Islet of Langerhans (tissue), 1 donor: ENCODE data around the gene RXFP2.
A peak's percentile ranks its signal among the peaks of the same experiment; 100 is the strongest.

Experiments
- FAIRE-seq: peaks from one replicate; lab custom pipeline; 2011; peaks lifted over from hg19 to GRCh38; lab: Jason Lieb, UNC

RXFP2 gene

GRCh38 chr13:31739226-31739625, at the start of gene RXFP2:
TSS of gene RXFP2 (plus strand) at chr13:31739526. CDS start at chr13:31739613, 87 bp downstream.
- FAIRE-seq, result no peak

- no peak for FAIRE-seq
Measured at GRCh38 chr13:31697290-31697689, 42.0 kb upstream of the RXFP2 start.

GRCh38 chr13:31699650-31700049, 39.7 kb upstream of the RXFP2 start:
- FAIRE-seq, result no peak

GRCh38 chr13:31703780-31704179, 35.5 kb upstream of the RXFP2 start:
- no peak for FAIRE-seq

- FAIRE-seq, result no peak
Measured at GRCh38 chr13:31706105-31706504, 33.2 kb upstream of the RXFP2 start.

- FAIRE-seq, result no peak
Measured at GRCh38 chr13:31717583-31717982, 21.7 kb upstream of the RXFP2 start.

- no peak for FAIRE-seq
Measured at GRCh38 chr13:31719214-31719613, 20.1 kb upstream of the RXFP2 start.

GRCh38 chr13:31722673-31723072, 16.7 kb upstream of the RXFP2 start:
- FAIRE-seq, result no peak

- FAIRE-seq, result no peak
Measured at GRCh38 chr13:31725841-31726240, 13.5 kb upstream of the RXFP2 start.

- no peak for FAIRE-seq
Measured at GRCh38 chr13:31731921-31732320, 7.4 kb upstream of the RXFP2 start.

- no peak for FAIRE-seq
Measured at GRCh38 chr13:31733066-31733465, 6.3 kb upstream of the RXFP2 start.

- no peak for FAIRE-seq
Measured at GRCh38 chr13:31733647-31734046, 5.7 kb upstream of the RXFP2 start.

- FAIRE-seq, result peak; percentile 90
Measured at GRCh38 chr13:31742097-31742734, 2.9 kb downstream of the RXFP2 start.

GRCh38 chr13:31747291-31747690, 8.0 kb downstream of the RXFP2 start:
- no peak for FAIRE-seq

- no peak for FAIRE-seq
Measured at GRCh38 chr13:31747966-31748365, 8.6 kb downstream of the RXFP2 start.

- no peak for FAIRE-seq
Measured at GRCh38 chr13:31749929-31750328, 10.6 kb downstream of the RXFP2 start.

GRCh38 chr13:31755211-31755610, 15.9 kb downstream of the RXFP2 start:
- FAIRE-seq, result no peak

- no peak for FAIRE-seq
Measured at GRCh38 chr13:31755803-31756212, 16.5 kb downstream of the RXFP2 start.

GRCh38 chr13:31756346-31756745, 17.0 kb downstream of the RXFP2 start:
- FAIRE-seq, result no peak

- FAIRE-seq, result no peak
Measured at GRCh38 chr13:31761951-31762350, 22.6 kb downstream of the RXFP2 start.

- FAIRE-seq, result no peak
Measured at GRCh38 chr13:31764556-31764955, 25.2 kb downstream of the RXFP2 start.

GRCh38 chr13:31765138-31765785, 25.9 kb downstream of the RXFP2 start:
- FAIRE-seq, result no peak

GRCh38 chr13:31767175-31767900, 28.0 kb downstream of the RXFP2 start:
- FAIRE-seq, result no peak

GRCh38 chr13:31768351-31768750, 29.0 kb downstream of the RXFP2 start:
- no peak for FAIRE-seq
